HG03280 (cell line): Measurements from ENCODE around the gene TMEM236.
A peak's percentile ranks its signal among the peaks of the same experiment; 100 is the strongest.

Experiments
- ATAC-seq: cut with Tn5 transposase; IDR thresholded peaks from one replicate; pipeline ENCODE4 v1.9.1; 2021; ENCODE audit warnings: mild to moderate bottlenecking, moderate library complexity; ENCODE audit not compliant: unreplicated experiment

Gene TMEM236

DNA sequence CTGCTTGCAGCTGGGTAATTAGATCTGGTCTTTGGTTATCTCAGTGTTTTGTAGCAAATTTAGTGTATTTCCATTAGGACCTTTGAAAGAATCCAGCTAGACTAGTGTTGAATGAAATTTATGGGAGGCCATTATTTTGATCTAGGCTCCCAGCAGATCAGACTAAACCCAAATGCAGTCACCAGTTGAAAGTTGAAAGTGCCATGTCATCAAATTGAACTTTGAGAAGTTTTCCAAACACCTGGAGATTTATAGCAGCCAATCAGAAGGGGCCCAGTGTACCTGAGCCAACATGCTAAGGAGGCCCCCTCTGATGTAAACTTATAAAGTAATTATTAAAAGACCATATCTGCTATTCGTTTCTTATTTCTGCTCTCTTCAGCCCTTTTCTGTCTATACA is 11.3 kb upstream of the TMEM236 start:
- no peak for ATAC-seq

DNA sequence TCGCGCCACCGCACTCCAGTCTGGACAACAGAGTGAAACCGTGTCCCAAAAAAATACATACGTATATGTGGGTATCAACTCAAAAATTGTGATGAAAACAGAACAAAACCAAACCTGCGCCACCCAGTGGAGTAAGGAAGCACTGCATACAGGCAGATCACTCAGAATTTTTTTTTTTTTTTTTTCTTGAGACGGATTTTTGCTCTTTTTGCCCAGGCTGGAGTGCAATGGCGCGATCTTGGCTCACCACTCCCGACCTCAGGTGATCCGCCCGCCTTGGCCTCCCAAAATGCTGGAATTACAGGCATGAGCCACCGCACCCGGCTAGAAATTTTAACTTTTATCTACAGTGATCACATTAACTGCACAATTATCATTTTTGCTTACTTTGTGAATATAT is 9.1 kb upstream of the TMEM236 start:
- ATAC-seq, result no peak

DNA sequence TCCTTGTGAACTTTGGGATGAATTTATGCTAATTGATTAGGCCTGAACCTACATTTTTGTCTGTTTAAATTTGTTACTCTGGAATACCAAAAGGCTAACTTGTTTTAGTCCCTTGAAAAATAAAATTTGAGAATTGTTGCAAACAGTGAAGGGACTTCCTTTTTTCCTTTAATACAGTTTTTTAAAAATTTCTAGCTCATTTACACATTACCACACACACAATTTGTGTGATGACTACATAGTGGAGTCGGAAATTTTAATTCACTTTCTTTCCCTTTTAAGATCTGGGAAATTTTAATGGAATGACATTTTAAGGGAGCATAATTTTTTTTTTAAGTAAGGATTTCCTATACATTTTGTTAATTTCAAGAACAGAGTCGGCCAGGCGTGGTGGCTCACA is 8.6 kb upstream of the TMEM236 start:
- ATAC-seq, result no peak

DNA sequence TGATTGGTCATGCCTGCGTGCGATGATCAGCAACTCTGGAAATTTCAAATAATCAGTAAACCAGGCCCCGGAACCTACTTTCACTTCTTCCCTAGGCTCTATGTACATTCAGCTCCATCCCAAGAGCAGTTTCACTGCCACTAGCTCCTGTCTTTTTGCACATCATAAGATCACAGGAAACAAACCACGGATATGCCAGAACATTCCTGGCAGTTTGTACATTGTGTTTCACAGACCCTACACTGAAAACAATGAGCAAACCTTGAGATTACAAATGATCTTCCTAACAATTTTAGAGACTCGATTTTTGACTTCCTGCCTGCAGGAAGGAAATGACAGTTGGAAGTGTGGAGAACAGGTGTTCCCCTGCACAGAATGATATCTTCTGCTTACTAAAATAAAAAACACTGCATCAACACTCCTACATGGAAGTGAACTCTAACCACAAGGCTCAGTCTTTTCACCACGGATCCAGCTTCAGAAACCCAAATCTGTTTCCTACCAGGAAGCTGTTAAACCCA is 7.6 kb upstream of the TMEM236 start:
- ATAC-seq, result no peak

DNA sequence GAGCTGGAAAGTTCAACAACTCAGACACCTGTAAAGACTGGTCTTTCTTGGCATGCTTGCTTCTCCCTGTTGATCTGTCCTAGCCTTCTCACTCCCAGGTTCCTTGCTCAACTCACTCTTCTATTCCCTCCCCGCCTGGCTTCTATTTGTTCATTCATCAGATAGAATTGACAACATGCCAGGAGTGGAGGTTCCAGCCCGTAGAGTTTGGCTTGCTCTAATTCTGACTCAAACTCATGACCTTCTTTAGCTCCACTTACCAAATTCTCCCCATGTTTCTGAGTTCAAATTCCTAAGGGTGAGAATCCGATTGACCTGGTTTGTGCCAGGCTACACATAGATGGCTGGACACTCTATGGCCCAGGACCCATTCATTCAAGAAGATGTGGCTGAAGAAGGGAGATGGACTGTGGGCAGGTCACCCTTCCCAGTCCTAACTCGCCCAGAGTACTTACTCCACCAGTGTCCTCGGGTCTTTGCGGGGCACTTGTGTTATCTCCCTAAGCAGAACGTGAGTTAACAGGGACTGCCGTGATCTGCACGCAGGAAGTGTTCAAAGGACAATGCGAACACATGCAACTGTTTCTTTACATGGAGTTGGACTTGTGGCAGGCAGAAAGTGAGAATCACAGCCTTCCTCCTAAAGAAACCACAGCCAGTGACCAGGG is 4.0 kb upstream of the TMEM236 start:
- ATAC-seq, result no peak

DNA sequence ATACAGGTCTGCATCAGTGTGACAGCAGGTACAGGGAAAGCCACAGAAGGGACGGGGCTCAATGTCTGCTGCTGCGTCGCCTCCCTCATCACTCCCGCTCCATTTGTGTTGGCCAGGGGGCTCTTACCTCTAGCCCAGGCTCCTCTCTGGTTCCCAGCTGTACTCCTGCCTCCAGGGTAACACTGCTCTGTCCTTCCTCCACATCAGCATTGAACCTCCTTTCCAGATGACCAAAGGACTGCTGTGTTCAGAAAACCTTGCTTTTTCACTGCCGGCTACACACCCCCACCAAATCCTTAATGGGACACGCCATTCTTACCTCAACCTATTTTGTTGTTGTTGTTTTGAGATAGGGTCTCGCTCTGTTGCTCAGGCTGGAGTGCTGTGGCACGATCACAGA is 2.1 kb upstream of the TMEM236 start:
- no peak for ATAC-seq

DNA sequence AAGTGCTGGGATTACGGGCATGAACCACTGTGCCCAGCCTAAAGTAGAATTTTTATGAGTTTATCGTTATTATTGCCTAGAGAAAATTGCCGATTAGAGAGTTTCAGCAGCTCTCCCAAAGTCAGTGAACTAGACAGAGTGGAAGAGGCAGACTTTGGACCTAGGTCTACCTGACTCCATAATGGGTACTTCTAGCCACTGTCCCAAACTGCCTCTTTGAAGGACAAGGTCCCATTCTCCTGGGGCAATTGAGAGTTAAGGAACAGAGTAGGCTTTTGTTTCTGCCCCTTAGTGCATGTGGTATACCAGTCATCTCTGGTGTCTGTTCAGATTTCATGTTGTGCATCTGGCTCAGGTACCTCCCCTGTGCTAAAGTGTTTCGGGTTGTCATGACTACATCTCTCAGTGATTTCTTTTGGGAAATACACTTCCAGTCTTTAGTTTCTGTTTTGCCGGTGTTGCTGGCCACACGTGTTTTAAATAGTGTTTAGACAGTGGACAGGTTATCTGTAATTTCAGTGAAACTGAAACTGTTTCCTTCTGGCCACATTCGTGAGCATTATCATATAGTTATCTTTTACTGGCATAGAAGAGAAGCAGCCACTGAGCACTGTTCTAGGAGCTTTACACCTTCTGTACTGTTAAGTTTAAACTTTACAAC is 4.7 kb downstream of the TMEM236 start:
- ATAC-seq, result peak; percentile 96

DNA sequence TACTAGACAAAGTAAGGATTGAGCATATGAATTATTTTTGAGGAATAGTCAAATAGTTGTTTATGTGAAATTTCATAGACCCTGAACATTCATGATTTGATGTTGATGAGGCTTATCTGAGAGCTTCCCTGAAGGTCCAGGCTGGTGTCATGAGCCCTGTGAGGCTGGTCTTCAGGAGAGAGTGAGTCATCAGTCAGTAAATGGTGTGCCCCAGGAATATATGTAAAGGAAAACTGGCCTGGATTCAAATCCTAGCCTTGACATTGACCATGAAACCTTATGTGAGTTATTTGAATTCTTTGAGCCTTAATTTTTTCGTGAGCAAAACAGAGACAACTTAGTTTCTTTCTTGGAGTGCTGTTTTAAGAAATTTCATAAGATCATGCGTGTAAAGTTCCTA is 6.2 kb downstream of the TMEM236 start:
- no peak for ATAC-seq

DNA sequence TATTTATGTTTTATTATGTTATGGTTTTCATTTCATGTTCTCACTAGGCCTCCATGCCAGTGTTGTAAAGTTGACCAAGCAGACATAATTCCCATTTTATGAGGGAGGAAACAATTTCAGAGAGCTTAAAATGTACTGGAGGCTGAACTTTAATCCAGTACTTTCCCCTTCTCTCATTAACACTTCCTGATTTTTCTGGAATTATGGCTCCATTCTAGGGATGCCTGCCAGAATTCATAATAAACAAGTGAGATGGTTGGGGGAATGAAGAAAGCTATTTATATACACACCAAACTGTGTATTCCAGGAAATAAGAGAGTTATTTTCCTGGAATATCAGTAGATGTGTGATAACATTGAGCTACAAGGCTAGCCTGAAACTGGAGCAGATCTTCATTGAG is 6.9 kb downstream of the TMEM236 start:
- no peak for ATAC-seq

DNA sequence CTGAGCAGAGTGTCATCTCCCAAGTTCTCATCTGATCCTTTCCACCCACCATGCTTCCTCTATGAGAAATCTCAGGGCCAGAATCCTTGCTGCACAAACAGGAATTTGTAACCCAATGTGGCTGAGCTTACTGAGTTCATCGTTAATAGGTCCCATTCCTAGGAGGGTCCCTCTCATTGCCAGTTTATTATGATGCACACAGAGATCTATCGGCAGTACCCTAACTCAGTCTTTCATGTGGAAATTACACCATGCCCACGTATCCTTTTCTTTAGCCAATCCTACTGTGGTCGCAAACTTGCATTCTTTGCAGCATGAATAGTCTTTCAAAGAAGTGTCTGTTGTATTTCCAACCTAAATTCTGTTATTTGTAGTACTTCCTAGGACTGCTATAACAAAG is 12.1 kb downstream of the TMEM236 start:
- ATAC-seq, result no peak

DNA sequence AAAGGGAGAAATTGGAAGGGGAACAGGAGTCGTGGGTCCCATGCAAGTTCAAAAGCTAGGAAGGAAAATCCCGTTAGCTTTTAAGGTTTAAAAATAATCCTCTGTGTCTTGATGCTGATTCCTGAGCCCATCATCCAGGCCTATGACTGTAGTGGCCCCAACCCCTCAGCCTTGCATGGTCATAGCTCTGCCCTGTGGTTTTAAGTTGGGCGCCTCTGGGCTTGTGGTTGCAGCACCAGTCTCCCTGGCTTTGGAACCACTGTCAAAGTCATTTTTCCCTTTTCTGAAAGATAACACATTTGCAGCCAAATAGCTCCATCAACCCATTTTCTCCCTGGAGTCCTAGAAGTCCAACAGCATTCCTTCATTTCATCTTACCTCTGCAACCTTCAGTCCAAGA is 13.6 kb downstream of the TMEM236 start:
- ATAC-seq, result no peak

DNA sequence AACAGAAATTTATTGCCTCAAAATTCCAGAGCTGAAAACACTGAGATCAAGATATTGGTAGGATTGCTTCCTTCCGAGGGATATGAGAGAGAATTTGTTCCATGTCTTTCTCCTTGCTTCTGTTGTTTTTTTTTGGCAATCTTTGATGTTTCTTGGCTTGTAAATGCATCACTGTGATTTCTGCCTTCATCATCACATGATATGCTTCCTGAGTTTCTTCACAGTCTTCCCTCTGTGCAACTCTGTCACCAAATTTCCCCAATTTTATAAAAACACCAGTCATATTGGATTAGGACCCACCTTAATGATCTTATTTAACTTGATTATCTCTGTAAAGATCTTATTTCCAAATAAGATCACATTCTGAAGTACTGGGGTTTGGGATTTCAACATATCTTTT is 14.7 kb downstream of the TMEM236 start:
- no peak for ATAC-seq

DNA sequence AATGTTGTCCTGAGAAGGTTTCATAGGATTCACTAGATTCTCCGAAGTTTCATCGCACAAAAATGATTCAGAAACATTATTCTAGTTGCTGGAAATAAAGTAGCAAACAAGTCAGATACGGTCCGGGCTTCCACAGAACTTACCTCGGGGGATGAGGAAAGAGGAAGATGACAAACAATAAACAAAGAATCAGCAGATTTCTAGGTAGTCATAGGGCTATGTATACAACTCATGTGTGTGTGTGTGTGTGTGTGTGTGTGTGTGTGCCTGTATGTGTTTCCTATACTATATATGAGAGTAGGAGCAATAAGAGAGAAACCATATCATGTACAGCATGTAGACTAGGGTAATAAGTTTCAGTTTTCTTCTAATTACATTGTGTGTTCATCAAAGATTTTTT is 16.5 kb downstream of the TMEM236 start:
- ATAC-seq, result no peak

DNA sequence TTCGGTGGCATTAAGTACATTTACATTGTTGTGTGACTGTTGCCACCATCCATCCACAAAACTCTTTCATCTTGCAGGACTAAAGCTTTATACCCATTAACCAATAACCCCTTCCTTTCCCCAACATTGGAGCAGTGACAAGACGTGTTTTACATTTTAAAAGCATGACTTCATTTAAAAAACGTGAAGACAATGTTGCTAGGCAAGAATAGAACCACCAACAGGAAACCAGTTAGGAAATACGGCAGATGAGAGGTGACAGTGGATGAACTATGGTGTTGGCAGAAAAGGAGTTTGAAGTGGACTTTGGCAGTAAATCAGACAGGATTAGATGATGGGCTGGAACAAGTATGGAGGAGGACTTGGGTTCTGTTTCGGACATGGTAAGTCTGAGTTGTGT is 17.0 kb downstream of the TMEM236 start:
- no peak for ATAC-seq

DNA sequence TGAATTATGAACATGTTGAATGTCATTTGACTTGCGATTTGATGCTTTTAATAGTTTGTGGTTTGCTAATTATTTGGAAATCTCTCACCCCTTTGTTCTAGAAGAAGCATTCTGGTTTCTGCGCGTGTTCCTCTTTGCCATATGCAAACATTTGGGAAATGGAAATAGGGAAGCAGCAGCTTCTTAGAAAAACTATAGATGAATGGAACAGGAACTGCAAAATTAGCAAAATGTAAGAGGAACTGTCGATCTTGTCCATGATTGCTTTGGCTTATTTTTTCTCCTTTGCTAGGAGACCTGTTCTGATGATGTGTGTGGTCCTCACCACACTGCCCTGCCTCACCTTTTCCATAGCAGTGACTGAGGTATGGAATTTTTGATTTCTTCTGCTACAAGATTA is 19.0 kb downstream of the TMEM236 start:
- ATAC-seq, result no peak

DNA sequence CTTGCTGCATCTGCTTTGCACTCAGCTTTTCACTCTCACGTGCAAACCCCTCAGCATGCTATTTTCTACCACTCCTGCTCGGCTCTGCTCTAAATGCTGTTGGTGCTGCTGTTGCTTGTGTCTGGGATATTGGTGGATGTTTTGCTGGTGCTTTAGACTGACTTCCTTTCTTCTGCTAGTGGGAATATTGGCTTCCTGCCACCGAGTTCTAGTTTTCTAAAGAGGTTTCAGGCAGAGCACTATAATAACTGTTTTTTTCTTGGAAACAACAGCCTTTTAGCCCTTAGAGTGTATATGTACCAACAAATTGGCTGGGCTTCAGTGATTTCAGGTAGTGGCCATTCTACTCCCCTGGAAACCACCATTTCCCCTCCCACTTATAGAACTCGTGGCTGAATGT is 27.8 kb downstream of the TMEM236 start:
- no peak for ATAC-seq

DNA sequence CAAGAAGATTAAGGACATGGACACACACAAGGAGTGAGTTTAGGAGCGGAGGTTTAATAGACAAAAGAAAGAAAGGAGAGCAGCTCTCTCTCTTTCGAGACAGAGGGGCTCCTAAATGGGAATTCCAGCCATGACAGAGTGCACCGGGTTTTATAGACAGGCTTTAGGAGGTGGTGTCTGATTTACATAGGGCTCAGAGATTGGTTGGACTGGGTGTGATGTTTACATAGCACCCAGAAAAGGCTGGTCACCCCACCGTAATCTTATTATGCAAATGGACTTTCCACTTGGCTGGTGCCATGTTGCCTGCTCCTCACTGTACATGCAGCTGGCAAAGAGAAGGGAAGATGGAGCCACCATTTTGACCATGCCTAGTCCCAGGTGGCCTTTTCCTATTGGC is 28.7 kb downstream of the TMEM236 start:
- no peak for ATAC-seq

DNA sequence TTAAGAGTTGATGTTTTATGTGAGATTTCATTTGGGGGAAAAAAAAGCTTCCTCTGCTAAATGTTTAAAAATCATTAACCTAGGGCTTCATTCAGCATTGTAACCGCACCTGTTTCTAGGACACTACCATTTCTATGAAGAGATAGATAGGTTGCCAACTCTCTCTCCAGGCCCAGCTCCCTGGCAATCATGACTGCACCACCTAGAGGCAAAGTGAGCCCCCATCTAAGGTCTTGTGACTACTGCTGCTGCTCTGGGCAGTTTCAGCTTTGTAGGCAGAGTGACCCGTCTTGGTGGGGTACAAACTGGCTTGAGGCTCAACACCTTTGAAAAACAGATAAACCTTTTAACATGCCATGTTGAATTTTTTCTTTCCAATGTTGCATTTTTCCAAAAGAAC is 29.9 kb downstream of the TMEM236 start:
- no peak for ATAC-seq

DNA sequence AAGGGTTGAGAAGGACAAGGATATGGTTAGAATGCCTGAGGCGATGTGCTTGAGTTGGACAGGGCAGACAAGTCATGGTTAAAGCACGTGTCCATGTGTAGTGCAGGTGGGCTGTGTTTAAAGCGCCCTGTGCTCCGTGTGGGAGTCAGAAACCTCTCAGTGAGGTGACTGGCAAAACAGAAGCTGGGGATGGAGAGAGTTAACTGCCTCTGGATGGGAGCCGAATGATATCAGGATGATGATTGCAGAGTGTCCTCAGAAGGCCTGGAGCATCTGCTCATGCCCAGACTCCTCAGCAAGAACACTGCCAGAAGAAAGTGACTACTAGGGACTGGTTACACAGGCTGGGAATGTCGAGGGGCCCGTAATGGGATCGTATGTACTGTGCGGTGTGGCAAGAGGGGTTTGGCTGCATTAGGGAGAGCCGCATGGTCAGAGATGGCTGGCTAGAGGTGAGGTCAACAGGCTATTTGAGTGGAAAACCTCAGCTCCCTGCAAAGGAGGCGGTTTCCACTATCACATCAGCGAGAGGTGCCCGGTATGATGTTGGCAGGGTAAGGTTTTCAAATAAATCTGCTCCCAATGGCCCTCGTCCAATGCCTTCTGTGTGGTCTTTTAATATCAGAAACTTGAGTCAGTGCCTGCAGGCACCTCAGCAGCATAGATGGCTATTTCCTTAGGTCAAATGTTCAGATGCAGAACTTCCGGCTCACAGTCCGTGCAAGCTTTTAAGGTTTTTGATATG is 31.1 kb downstream of the TMEM236 start:
- ATAC-seq, result no peak

DNA sequence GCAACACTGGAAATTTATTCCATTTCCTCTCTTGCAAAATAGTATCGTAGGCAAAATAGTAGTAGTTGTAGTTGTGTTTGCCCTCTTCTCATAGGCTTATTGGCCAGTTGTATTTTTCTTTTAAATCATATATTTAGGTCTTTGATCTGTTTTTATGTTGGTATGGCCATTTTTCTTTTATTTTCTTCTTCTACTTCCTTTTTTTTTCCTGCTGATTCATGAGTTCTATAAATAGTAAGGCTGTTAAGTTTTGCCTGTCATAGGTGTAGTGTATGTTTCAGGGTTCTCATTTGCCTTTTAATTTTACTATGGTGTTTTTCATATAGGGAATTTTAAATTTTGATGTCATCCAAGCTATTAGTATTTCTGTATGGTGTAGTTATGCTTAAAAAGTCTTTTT is 31.8 kb downstream of the TMEM236 start:
- ATAC-seq, result no peak

DNA sequence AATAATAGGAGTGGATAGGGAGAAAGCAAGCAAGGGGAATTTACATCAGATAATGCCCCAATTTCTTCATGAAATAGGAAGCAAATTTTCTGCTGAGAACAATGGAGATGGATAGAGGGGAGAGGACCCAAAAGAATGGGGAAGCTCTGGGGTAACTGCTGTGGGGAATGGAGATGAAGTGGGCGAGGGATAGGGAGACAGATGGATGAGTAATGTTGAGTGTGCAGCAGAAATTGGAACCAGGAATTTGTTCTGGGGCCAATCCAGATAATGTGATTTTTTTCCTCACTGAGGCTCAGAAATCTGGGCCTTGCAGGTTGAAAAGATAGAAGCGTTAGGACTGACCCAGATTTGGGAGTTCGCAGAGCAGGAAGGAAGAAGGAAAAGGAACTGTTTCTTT is 32.7 kb downstream of the TMEM236 start:
- no peak for ATAC-seq

DNA sequence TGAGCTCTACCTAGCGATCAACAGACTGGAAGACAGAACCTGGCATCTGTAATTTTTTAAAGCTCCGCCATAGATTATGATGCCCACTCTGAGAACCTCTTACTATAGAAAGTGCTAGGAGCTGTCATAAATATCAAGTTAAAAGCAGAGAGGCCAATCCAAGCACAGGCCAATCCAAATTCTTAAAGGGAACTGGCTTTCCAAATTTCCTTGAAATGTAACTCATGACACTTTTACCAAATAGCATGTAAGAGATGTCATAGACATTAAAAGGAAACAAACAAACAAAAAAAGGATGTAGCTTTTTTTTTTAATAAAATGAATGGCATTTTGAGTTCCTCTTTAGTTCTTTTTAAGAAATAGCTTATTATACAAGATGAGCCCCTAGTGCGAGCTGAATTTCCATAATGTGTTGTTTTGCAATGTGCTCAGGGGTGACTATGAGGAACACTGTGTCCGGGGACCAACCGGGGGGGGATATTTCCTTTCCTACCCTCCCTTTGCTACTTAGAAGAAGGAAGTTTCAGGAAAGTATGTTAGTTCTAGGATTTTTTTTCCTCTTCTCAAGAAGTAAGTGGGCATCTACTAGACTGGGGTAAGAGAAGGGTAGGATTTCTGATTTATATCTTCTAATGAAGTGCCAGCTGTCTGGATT is 33.4 kb downstream of the TMEM236 start:
- ATAC-seq, result no peak
